ENCODE data around the gene GATA2. TPM values are rescaled to one million over a fixed set of nuclear protein-coding genes. Genes with fewer than 3 reads are reported as not detected.

The GATA2 gene
- total RNA-seq, 1 experiment from 2014 or later, result 0.51 TPM

GRCh38 chr3:128479558-128480086 lies 13.4 kb downstream of the GATA2 start:
- peaks cover 28% of the 10 kb centered on the region for H3K27me3 Mint-ChIP-seq (ENCODE audit: insufficient read depth, unreplicated experiment)
- H3K4me3 Mint-ChIP-seq (ENCODE audit: unreplicated experiment), result no peak overlapping the region
- no peak overlapping the region for H3K27ac Mint-ChIP-seq (ENCODE audit: low read depth, unreplicated experiment)
- H3K9me3 Mint-ChIP-seq (ENCODE audit: unreplicated experiment), result no peaks in the 10 kb centered on the region
- no TSS peak for BruUV-seq (replicated peaks)
- no peak for TF ChIP-seq CTCF (IDR thresholded peaks at IDR 0.05; ENCODE audit: unreplicated experiment)
- H3K4me1 Mint-ChIP-seq (ENCODE audit: insufficient read depth, unreplicated experiment), result no peaks in the 10 kb centered on the region
- intact Hi-C loops (cut with micrococcal nuclease), result no loop called here
- ChIA-PET CTCF (interaction anchor here (0.6 to 1.2 kb wide), 2 partner anchors 54 to 1359 kb away, joined by 3 read pairs; no protein-coding TSS in a partner anchor), POLR2A (no interaction called here)
- H3K36me3 Mint-ChIP-seq (ENCODE audit: insufficient read depth, unreplicated experiment), result no peaks in the 10 kb centered on the region
- DNase-seq (ENCODE audit: unreplicated experiment), result no peak

GRCh38 chr3:128478576-128479506 lies 14.2 kb downstream of the GATA2 start:
- Mint-ChIP-seq H3K27ac (ENCODE audit: low read depth, unreplicated experiment) (no peak overlapping the region), H3K9me3 (ENCODE audit: unreplicated experiment) (no peaks in the 10 kb centered on the region), H3K27me3 (ENCODE audit: insufficient read depth, unreplicated experiment) (peaks cover 36% of the 10 kb centered on the region), H3K4me3 (ENCODE audit: unreplicated experiment) (no peak overlapping the region), H3K4me1 (ENCODE audit: insufficient read depth, unreplicated experiment) (no peaks in the 10 kb centered on the region), H3K36me3 (ENCODE audit: insufficient read depth, unreplicated experiment) (no peaks in the 10 kb centered on the region)
- intact Hi-C loops (cut with micrococcal nuclease), result no loop called here
- DNase-seq (ENCODE audit: unreplicated experiment), result no peak
- no peak for TF ChIP-seq CTCF (IDR thresholded peaks at IDR 0.05; ENCODE audit: unreplicated experiment)
- POLR2A ChIA-PET, result no interaction called here
- no TSS peak for BruUV-seq (replicated peaks)
- CTCF ChIA-PET, result interaction anchor here (0.6 to 1.2 kb wide), 2 partner anchors 53 to 1358 kb away, joined by 3 read pairs; no protein-coding TSS in a partner anchor

GRCh38 chr3:128476659-128477058 lies 16.3 kb downstream of the GATA2 start:
- BruUV-seq (replicated peaks), result no TSS peak
- Mint-ChIP-seq H3K4me1 (ENCODE audit: insufficient read depth, unreplicated experiment) (no peaks in the 10 kb centered on the region), H3K27me3 (ENCODE audit: insufficient read depth, unreplicated experiment) (peaks cover 58% of the 10 kb centered on the region), H3K9me3 (ENCODE audit: unreplicated experiment) (peaks cover 2% of the 10 kb centered on the region), H3K4me3 (ENCODE audit: unreplicated experiment) (no peak overlapping the region), H3K27ac (ENCODE audit: low read depth, unreplicated experiment) (no peak overlapping the region), H3K36me3 (ENCODE audit: insufficient read depth, unreplicated experiment) (no peaks in the 10 kb centered on the region)
- ChIA-PET CTCF (interaction anchor here (0.6 kb wide), 1 partner anchor 50 kb away, joined by 3 read pairs; no protein-coding TSS in a partner anchor), POLR2A (no interaction called here)
- no peak for TF ChIP-seq CTCF (IDR thresholded peaks at IDR 0.05; ENCODE audit: unreplicated experiment)
- intact Hi-C loops (cut with micrococcal nuclease), result no loop called here
- no peak for DNase-seq (ENCODE audit: unreplicated experiment)

- intact Hi-C loops (cut with micrococcal nuclease), result no loop called here
- DNase-seq (ENCODE audit: unreplicated experiment), result no peak
- H3K4me1 Mint-ChIP-seq (ENCODE audit: insufficient read depth, unreplicated experiment), result no peaks in the 10 kb centered on the region
- ChIA-PET CTCF (interaction anchor here (0.6 kb wide), 1 partner anchor 267 kb away, joined by 3 read pairs; no protein-coding TSS in a partner anchor), POLR2A (interaction anchor here (0.9 kb wide), 1 partner anchor 59 kb away, joined by 5 read pairs; no protein-coding TSS in a partner anchor)
- no peak for TF ChIP-seq CTCF (IDR thresholded peaks at IDR 0.05; ENCODE audit: unreplicated experiment)
- H3K27me3 Mint-ChIP-seq (ENCODE audit: insufficient read depth, unreplicated experiment), result peaks cover 67% of the 10 kb centered on the region
- no TSS peak for BruUV-seq (replicated peaks)
- H3K4me3 Mint-ChIP-seq (ENCODE audit: unreplicated experiment), result no peak overlapping the region
- no peaks in the 10 kb centered on the region for H3K36me3 Mint-ChIP-seq (ENCODE audit: insufficient read depth, unreplicated experiment)
- peaks cover 5% of the 10 kb centered on the region for H3K9me3 Mint-ChIP-seq (ENCODE audit: unreplicated experiment)
- H3K27ac Mint-ChIP-seq (ENCODE audit: low read depth, unreplicated experiment), result no peak overlapping the region
Measured at GRCh38 chr3:128475355-128475754, 17.6 kb downstream of the GATA2 start.

Measured in MCF 10A (cell line).